ENCODE measurements around the gene TRAPPC8. TPM values are rescaled to one million over a fixed set of nuclear protein-coding genes. Genes with fewer than 3 reads are reported as not detected.

Gene TRAPPC8
- total RNA-seq, 1 donor from 2014 or later: 29.4 TPM

- Histone ChIP-seq H3K36me3 (ENCODE audit: control insufficient read depth, insufficient read depth, low read length) (no peaks in the 10 kb centered on the region), H3K4me3 (ENCODE audit: low read depth, low read length) (no peak overlapping the region), H3K27me3 (ENCODE audit: control insufficient read depth, insufficient read depth, low read length) (no peaks in the 10 kb centered on the region)
- TF ChIP-seq CTCF (IDR thresholded peaks at IDR 0.05; ENCODE audit: insufficient read depth, low read length, poor library complexity, severe bottlenecking): no peak
- no peak for DNase-seq (ENCODE audit: low read depth)
Observed at GRCh38 chr18:31878358-31878757, 64.6 kb downstream of the TRAPPC8 start.

- TF ChIP-seq CTCF (IDR thresholded peaks at IDR 0.05; ENCODE audit: insufficient read depth, low read length, poor library complexity, severe bottlenecking): no peak
- no peak overlapping the region for H3K4me3 ChIP-seq (ENCODE audit: low read depth, low read length)
- no peaks in the 10 kb centered on the region for H3K36me3 ChIP-seq (ENCODE audit: control insufficient read depth, insufficient read depth, low read length)
- DNase-seq (ENCODE audit: low read depth): no peak
- no peaks in the 10 kb centered on the region for H3K27me3 ChIP-seq (ENCODE audit: control insufficient read depth, insufficient read depth, low read length)
Observed at GRCh38 chr18:31877900-31878299, 65.0 kb downstream of the TRAPPC8 start.

DNA sequence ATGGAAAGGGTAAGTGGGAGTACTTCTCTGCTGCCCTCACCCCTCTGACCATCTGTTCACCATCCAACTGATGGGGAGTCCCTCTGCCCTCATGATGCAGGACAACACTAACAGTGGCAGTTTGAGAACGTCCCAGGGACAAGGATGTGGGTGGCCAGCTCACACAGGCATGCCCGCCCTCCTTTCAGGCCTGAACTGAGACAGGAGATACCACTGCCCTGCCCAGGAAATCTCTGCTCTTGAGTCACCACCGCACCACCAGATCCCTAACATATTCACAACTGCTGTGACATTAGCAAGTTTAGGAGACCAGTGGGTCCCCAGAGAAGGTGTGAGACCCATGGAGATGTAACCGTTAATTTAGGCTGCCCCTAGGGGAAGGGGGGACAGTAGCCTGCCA, 66.2 kb downstream of the TRAPPC8 start:
- no peak for TF ChIP-seq CTCF (IDR thresholded peaks at IDR 0.05; ENCODE audit: insufficient read depth, low read length, poor library complexity, severe bottlenecking)
- H3K4me3 ChIP-seq (ENCODE audit: low read depth, low read length): no peak overlapping the region
- no peak for DNase-seq (ENCODE audit: low read depth)
- no peaks in the 10 kb centered on the region for H3K27me3 ChIP-seq (ENCODE audit: control insufficient read depth, insufficient read depth, low read length)
- no peaks in the 10 kb centered on the region for H3K36me3 ChIP-seq (ENCODE audit: control insufficient read depth, insufficient read depth, low read length)

DNA sequence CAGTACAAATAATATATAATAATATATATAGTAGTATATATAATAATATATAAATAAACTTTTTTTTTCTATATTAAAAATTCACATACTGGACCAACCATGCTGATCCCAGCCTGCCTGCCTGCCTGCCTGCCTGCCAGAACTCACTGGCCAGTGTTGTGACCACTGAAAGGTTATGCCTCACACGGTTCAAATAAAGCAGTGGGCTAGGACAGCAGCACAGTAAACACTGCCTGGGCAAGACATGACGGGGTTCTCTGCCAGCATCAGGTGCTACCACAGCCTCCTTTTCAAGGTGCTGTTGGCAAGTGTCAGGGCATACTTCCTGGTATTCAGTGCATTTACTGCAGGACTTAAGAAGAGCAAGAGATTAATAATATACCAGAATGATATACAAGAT, 67.6 kb downstream of the TRAPPC8 start:
- TF ChIP-seq CTCF (IDR thresholded peaks at IDR 0.05; ENCODE audit: insufficient read depth, low read length, poor library complexity, severe bottlenecking): no peak
- Histone ChIP-seq H3K27me3 (ENCODE audit: control insufficient read depth, insufficient read depth, low read length) (no peaks in the 10 kb centered on the region), H3K36me3 (ENCODE audit: control insufficient read depth, insufficient read depth, low read length) (no peaks in the 10 kb centered on the region), H3K4me3 (ENCODE audit: low read depth, low read length) (no peak overlapping the region)
- no peak for DNase-seq (ENCODE audit: low read depth)

DNA sequence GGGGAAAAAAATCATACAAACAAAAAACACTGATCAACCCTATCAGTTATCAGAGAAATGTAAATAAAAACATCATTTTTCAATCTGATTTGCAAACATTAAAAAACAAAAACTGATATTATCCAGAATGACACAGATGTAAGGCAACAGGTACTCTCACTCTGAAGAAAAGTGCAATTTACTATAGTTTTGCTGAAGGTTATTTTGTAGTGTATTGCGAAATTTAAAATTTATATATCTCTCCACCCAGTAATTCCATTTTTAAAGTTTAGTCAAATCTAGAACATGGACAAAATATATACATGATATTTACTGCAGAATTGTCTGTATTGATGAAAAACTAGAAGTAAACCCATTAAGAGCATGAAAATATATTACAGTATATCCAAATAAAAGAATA, 79.8 kb downstream of the TRAPPC8 start:
- no peak for DNase-seq (ENCODE audit: low read depth)
- Histone ChIP-seq H3K27me3 (ENCODE audit: control insufficient read depth, insufficient read depth, low read length) (no peaks in the 10 kb centered on the region), H3K4me3 (ENCODE audit: low read depth, low read length) (no peak overlapping the region), H3K36me3 (ENCODE audit: control insufficient read depth, insufficient read depth, low read length) (no peaks in the 10 kb centered on the region)
- TF ChIP-seq CTCF (IDR thresholded peaks at IDR 0.05; ENCODE audit: insufficient read depth, low read length, poor library complexity, severe bottlenecking): no peak

DNA sequence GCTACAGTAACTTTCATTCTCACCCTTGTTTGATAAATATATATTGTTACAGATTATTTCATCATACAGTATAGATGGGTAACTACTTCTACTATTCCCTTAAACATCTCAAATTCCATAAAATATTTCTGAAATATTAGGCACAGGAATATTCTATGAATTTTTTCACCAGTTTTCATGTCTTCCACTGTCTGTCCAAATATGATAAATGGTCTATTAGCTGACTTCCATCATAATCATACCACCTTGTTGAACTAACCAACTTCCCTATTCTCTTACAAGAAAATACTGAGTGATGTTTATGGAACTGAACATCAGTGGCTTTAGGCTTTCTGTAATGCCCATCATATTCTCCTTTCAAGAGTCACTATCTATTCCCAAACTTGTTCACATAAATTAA, 82.4 kb downstream of the TRAPPC8 start:
- no peak for TF ChIP-seq CTCF (IDR thresholded peaks at IDR 0.05; ENCODE audit: insufficient read depth, low read length, poor library complexity, severe bottlenecking)

More for the DNA sequence above, 82.4 kb downstream of the TRAPPC8 start:
- no peaks in the 10 kb centered on the region for H3K27me3 ChIP-seq (ENCODE audit: control insufficient read depth, insufficient read depth, low read length)
- no peak for DNase-seq (ENCODE audit: low read depth)
- no peak overlapping the region for H3K4me3 ChIP-seq (ENCODE audit: low read depth, low read length)
- peaks cover 2% of the 10 kb centered on the region for H3K36me3 ChIP-seq (ENCODE audit: control insufficient read depth, insufficient read depth, low read length)
